ENCODE results near the gene CCDC3.

The CCDC3 gene

GRCh38 chr10:12852687-12853086 is 148.8 kb downstream of the CCDC3 start:
- TF ChIP-seq CTCF (IDR thresholded peaks at IDR 0.05; ENCODE audit: extremely low read depth, insufficient read depth, missing control alignments): no peak
- DNase-seq (ENCODE audit: low spot score): no peak
- in situ Hi-C loops (cut with MboI; ENCODE audit: low pct_unique_long_range_greater_than_20kb, low sequenced_read_pairs, unreplicated experiment): no loop called here

- DNase-seq (ENCODE audit: low spot score): no peak
- in situ Hi-C loops (cut with MboI; ENCODE audit: low pct_unique_long_range_greater_than_20kb, low sequenced_read_pairs, unreplicated experiment): no loop called here
- TF ChIP-seq CTCF (IDR thresholded peaks at IDR 0.05; ENCODE audit: extremely low read depth, insufficient read depth, missing control alignments): no peak
Measured at GRCh38 chr10:12849319-12850181, 152.0 kb downstream of the CCDC3 start.

- DNase-seq (ENCODE audit: low spot score): no peak
- no peak for TF ChIP-seq CTCF (IDR thresholded peaks at IDR 0.05; ENCODE audit: extremely low read depth, insufficient read depth, missing control alignments)
- in situ Hi-C loops (cut with MboI; ENCODE audit: low pct_unique_long_range_greater_than_20kb, low sequenced_read_pairs, unreplicated experiment): no loop called here
Measured at GRCh38 chr10:12848439-12849173, 152.9 kb downstream of the CCDC3 start.

GRCh38 chr10:12847361-12847975 is 154.0 kb downstream of the CCDC3 start:
- no peak for DNase-seq (ENCODE audit: low spot score)
- peak; percentile 48 for TF ChIP-seq CTCF (IDR thresholded peaks at IDR 0.05; ENCODE audit: extremely low read depth, insufficient read depth, missing control alignments)
- in situ Hi-C loops (cut with MboI; ENCODE audit: low pct_unique_long_range_greater_than_20kb, low sequenced_read_pairs, unreplicated experiment): no loop called here

GRCh38 chr10:12846718-12847117 is 154.8 kb downstream of the CCDC3 start:
- DNase-seq (ENCODE audit: low spot score): no peak
- in situ Hi-C loops (cut with MboI; ENCODE audit: low pct_unique_long_range_greater_than_20kb, low sequenced_read_pairs, unreplicated experiment): no loop called here
- no peak for TF ChIP-seq CTCF (IDR thresholded peaks at IDR 0.05; ENCODE audit: extremely low read depth, insufficient read depth, missing control alignments)
